OCI-LY7 (cell line): ENCODE results near the gene FYN.

Source experiments
- CTCF ChIP-seq: fragments of 200-600 bp; sonication (generic); conservative IDR thresholded peaks from 2 replicates; pipeline ENCODE4 v1.5.1; 2014; ENCODE audit warnings: mild to moderate bottlenecking, antibody characterized with exemption, low read length, moderate library complexity, mixed read lengths
- EZH2phosphoT487 ChIP-seq: fragments of 200-600 bp; sonication (generic); IDR thresholded peaks from 2 replicates; pipeline ENCODE4 v1.6.1; 2018; ENCODE audit warnings: low read depth, borderline replicate concordance, mild to moderate bottlenecking, mixed run types, antibody characterized with exemption, low read length, moderate library complexity, mixed read lengths

DNA sequence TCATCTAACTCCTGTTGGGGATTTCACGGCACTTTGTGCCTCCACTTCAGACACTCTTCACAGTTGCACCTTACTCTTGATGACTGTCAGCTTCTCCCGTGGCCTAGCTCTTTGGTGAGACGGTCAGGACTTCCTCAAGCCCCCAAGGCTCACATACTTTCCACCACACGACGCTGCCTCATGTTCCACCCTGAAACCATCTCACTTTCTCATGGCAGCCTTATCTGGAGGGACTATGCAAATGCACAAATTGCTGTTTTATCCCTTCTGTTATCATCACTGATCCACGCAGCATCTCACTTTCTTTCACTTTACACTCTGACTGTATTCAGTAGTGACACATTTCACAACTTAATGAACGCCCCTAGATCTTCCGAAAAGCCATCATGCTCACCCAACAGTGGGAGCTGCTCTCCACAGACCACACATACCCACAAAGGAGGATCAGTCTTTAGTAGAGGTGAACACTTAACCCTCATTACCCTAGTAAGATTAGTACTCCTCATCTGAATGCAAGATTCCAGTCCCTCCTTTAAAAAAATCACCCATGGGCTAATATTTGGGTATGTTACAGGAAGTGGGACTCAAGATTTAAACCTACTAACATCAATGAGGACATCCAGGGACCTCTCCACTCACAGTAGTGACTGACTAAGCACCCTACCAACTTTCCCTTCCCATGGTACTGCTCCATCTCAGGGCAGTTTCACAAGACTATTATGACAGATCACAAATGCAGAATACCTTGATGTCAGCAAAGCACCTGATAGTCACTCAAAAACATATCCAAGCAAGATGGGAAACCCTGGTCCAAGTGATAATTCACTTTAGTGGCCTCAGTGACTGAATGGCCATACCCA lies 35.4 kb downstream of the FYN start:
- TF ChIP-seq CTCF (no peak), EZH2phosphoT487 (no peak)
